Lower leg skin (tissue), 3 donors: ENCODE measurements around the gene ENDOU.

Experiments used
- POLR2A ChIP-seq, 2 donors: fragments of 450-650 bp; IDR thresholded peaks; one replicate each; pipeline ENCODE4 v1.6.1; 2016 to 2017; ENCODE audit warnings: antibody characterized with exemption in 2 of 2, mild to moderate bottlenecking in 1 of 2, moderate library complexity in 1 of 2
- TF ChIP-seq, protein P1 (sequence below), 3 donors: fragments of 450-650 bp; IDR thresholded peaks; one replicate each; pipeline ENCODE4 v1.5.1; 2016; ENCODE audit warnings: antibody characterized with exemption in 3 of 3, mild to moderate bottlenecking in 3 of 3, moderate library complexity in 2 of 3

DNA sequence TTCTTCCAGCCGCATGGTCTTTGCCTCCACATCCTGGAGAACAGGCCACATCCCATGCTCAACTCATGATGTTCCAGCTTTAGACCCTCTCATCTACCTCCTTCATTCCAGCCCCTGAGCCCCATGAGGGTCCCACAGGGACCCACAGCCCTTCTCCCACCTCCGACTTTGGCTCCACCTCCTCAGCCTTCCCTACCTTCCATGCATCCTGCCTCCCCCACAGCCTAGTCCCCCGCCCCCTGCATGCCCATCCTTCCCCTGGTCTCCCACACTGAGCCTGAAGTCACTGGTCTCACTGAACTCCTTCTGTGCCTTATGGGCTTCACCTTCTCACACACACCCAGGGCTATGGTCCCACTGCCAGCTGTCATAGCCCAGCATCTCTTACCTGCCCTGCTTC, 23.6 kb upstream of the ENDOU start:
- TF ChIP-seq, protein P1, sequence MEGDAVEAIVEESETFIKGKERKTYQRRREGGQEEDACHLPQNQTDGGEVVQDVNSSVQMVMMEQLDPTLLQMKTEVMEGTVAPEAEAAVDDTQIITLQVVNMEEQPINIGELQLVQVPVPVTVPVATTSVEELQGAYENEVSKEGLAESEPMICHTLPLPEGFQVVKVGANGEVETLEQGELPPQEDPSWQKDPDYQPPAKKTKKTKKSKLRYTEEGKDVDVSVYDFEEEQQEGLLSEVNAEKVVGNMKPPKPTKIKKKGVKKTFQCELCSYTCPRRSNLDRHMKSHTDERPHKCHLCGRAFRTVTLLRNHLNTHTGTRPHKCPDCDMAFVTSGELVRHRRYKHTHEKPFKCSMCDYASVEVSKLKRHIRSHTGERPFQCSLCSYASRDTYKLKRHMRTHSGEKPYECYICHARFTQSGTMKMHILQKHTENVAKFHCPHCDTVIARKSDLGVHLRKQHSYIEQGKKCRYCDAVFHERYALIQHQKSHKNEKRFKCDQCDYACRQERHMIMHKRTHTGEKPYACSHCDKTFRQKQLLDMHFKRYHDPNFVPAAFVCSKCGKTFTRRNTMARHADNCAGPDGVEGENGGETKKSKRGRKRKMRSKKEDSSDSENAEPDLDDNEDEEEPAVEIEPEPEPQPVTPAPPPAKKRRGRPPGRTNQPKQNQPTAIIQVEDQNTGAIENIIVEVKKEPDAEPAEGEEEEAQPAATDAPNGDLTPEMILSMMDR (IDR thresholded peaks at IDR 0.05) = no peak
- no peak for TF ChIP-seq POLR2A (IDR thresholded peaks at IDR 0.05)
